ENCODE results near the gene STAC3. TPM values are rescaled to one million over a fixed set of nuclear protein-coding genes. Genes with fewer than 3 reads are reported as not detected.

Gene STAC3
- total RNA-seq, 1 donor from 2014 or later, result 3.3 TPM

GRCh38 chr12:57235728-57236131 is 15.3 kb downstream of the STAC3 start:
- no peak overlapping the region for H3K4me3 Mint-ChIP-seq (ENCODE audit: unreplicated experiment)
- H3K4me1 Mint-ChIP-seq (ENCODE audit: unreplicated experiment), result peaks cover 23% of the 10 kb centered on the region
- no peaks in the 10 kb centered on the region for H3K9me3 Mint-ChIP-seq (ENCODE audit: unreplicated experiment)

GRCh38 chr12:57235017-57235727 is 15.8 kb downstream of the STAC3 start:
- peaks cover 33% of the 10 kb centered on the region for H3K27me3 Mint-ChIP-seq (ENCODE audit: unreplicated experiment)
- DNase-seq (ENCODE audit: low spot score), result no peak
- H3K9me3 Mint-ChIP-seq (ENCODE audit: unreplicated experiment), result no peaks in the 10 kb centered on the region
- peaks cover 23% of the 10 kb centered on the region for H3K4me1 Mint-ChIP-seq (ENCODE audit: unreplicated experiment)
- no peak overlapping the region for H3K27ac Mint-ChIP-seq (ENCODE audit: unreplicated experiment)
- H3K36me3 Mint-ChIP-seq (ENCODE audit: low read depth, unreplicated experiment), result peaks cover 31% of the 10 kb centered on the region
- no peak for TF ChIP-seq CTCF (IDR thresholded peaks at IDR 0.05; ENCODE audit: unreplicated experiment)
- H3K4me3 Mint-ChIP-seq (ENCODE audit: unreplicated experiment), result no peak overlapping the region

More at GRCh38 chr12:57235728-57236131, 15.3 kb downstream of the STAC3 start:
- Mint-ChIP-seq H3K27ac (ENCODE audit: unreplicated experiment) (no peak overlapping the region), H3K36me3 (ENCODE audit: low read depth, unreplicated experiment) (peaks cover 35% of the 10 kb centered on the region), H3K27me3 (ENCODE audit: unreplicated experiment) (peaks cover 34% of the 10 kb centered on the region)
- no peak for DNase-seq (ENCODE audit: low spot score)
- TF ChIP-seq CTCF (IDR thresholded peaks at IDR 0.05; ENCODE audit: unreplicated experiment), result no peak

GRCh38 chr12:57234571-57235016 is 16.4 kb downstream of the STAC3 start:
- Mint-ChIP-seq H3K4me1 (ENCODE audit: unreplicated experiment) (peaks cover 26% of the 10 kb centered on the region), H3K27ac (ENCODE audit: unreplicated experiment) (peak overlapping the region; percentile 48), H3K36me3 (ENCODE audit: low read depth, unreplicated experiment) (peaks cover 29% of the 10 kb centered on the region), H3K27me3 (ENCODE audit: unreplicated experiment) (peaks cover 31% of the 10 kb centered on the region), H3K9me3 (ENCODE audit: unreplicated experiment) (no peaks in the 10 kb centered on the region), H3K4me3 (ENCODE audit: unreplicated experiment) (peak overlapping the region; percentile 59)
- no peak for DNase-seq (ENCODE audit: low spot score)
- TF ChIP-seq CTCF (IDR thresholded peaks at IDR 0.05; ENCODE audit: unreplicated experiment), result no peak

- H3K4me3 Mint-ChIP-seq (ENCODE audit: unreplicated experiment), result peak overlapping the region; percentile 59
- peaks cover 26% of the 10 kb centered on the region for H3K4me1 Mint-ChIP-seq (ENCODE audit: unreplicated experiment)
- H3K27me3 Mint-ChIP-seq (ENCODE audit: unreplicated experiment), result peaks cover 28% of the 10 kb centered on the region
- no peak for DNase-seq (ENCODE audit: low spot score)
- no peaks in the 10 kb centered on the region for H3K9me3 Mint-ChIP-seq (ENCODE audit: unreplicated experiment)
- peaks cover 28% of the 10 kb centered on the region for H3K36me3 Mint-ChIP-seq (ENCODE audit: low read depth, unreplicated experiment)
- no peak for TF ChIP-seq CTCF (IDR thresholded peaks at IDR 0.05; ENCODE audit: unreplicated experiment)
- peak overlapping the region; percentile 48 for H3K27ac Mint-ChIP-seq (ENCODE audit: unreplicated experiment)
These were observed 16.8 kb downstream of the STAC3 start for GRCh38 chr12:57234233-57234570.
